ENCODE data around the gene SLC25A42.
A peak's percentile ranks its signal among the peaks of the same experiment; 100 is the strongest.
"Not testable (repeated sequence)": the region's sequence is repeated elsewhere in the genome, so short reads cannot be mapped to it uniquely, and the experiment has no call there.

Gene SLC25A42

DNA sequence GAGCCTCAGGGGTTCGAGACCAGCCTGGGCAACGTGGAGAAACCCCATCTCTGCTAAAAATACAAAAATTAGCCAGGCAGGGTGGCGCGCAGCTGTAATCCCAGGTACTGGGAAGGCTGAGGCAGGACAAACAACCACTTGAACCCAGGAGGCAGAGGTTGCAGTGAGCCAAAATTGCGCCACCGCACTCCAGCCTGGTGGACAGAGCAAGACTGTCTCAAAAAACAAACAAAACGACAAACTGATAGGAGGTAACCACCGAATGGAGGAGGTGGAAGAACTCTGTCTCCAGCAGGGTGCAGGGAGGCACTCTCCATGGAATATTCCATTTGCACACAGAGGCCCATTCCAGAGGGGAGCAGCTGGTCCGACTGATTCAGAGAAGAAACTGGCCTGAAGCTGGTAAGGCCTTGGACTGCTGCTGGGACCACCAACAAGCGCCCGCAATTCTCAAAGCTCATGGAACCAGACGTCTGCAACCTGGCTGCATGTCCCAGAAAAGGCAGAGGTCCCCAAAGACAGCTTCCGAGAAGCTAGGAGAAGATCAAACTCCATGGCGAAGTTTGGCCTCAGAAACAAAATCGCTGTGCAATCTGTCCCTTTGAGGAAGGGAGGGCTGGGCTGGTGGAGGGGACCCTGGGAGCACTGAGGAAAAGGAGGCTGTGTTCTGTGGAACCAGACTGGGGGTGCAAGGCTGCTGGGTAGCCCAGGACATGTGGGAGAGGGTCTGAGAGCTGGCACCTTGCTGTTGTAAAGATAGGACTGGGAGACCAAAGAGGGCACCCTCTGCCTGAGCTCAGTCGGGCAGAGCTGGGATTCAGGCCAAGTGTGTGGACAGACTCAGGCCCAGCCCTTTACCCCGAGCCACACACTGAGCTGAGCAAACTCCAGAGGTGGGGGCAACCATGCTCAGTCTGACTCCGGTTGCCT lies 35.2 kb downstream of the SLC25A42 start:
- Mint-ChIP-seq H3K27ac (peak overlapping the region in 2 of 3 experiments; percentile 60 to 74), H3K9me3 (no peaks in the 10 kb centered on the region), H3K4me1 (no peaks in the 10 kb centered on the region), H3K36me3 (ENCODE audit: low read depth) (peaks cover 9% of the 10 kb centered on the region), H3K27me3 (ENCODE audit: low read depth) (no peaks in the 10 kb centered on the region), H3K4me3 (no peak overlapping the region)
- TF ChIP-seq CTCF (IDR thresholded peaks at IDR 0.05; ENCODE audit: unreplicated experiment in 3 of 3) = no peak

- Mint-ChIP-seq H3K36me3 (ENCODE audit: low read depth) (peaks cover 9% of the 10 kb centered on the region), H3K27me3 (ENCODE audit: low read depth) (no peaks in the 10 kb centered on the region), H3K4me1 (peaks cover 17% of the 10 kb centered on the region), H3K27ac (no peak overlapping the region), H3K9me3 (no peaks in the 10 kb centered on the region), H3K4me3 (no peak overlapping the region)
- TF ChIP-seq CTCF (IDR thresholded peaks at IDR 0.05; ENCODE audit: unreplicated experiment in 3 of 3) = no peak
Observed at GRCh38 chr19:19101540-19101939, 37.7 kb downstream of the SLC25A42 start.

GRCh38 chr19:19102566-19102965 lies 38.8 kb downstream of the SLC25A42 start:
- Mint-ChIP-seq H3K36me3 (ENCODE audit: low read depth) (peaks cover 11% of the 10 kb centered on the region), H3K4me1 (peaks cover 17% of the 10 kb centered on the region)
- H3K27me3 Mint-ChIP-seq (ENCODE audit: low read depth); H3K9me3 Mint-ChIP-seq; H3K27ac Mint-ChIP-seq; H3K4me3 Mint-ChIP-seq: not testable (repeated sequence)

GRCh38 chr19:19103167-19103566 lies 39.4 kb downstream of the SLC25A42 start:
- Mint-ChIP-seq H3K4me3 (no peak overlapping the region), H3K36me3 (ENCODE audit: low read depth) (peaks cover 11% of the 10 kb centered on the region), H3K4me1 (peaks cover 17% of the 10 kb centered on the region), H3K27ac (no peak overlapping the region), H3K9me3 (no peaks in the 10 kb centered on the region), H3K27me3 (ENCODE audit: low read depth) (no peaks in the 10 kb centered on the region)
- no peak for TF ChIP-seq CTCF (IDR thresholded peaks at IDR 0.05; ENCODE audit: unreplicated experiment in 3 of 3)

DNA sequence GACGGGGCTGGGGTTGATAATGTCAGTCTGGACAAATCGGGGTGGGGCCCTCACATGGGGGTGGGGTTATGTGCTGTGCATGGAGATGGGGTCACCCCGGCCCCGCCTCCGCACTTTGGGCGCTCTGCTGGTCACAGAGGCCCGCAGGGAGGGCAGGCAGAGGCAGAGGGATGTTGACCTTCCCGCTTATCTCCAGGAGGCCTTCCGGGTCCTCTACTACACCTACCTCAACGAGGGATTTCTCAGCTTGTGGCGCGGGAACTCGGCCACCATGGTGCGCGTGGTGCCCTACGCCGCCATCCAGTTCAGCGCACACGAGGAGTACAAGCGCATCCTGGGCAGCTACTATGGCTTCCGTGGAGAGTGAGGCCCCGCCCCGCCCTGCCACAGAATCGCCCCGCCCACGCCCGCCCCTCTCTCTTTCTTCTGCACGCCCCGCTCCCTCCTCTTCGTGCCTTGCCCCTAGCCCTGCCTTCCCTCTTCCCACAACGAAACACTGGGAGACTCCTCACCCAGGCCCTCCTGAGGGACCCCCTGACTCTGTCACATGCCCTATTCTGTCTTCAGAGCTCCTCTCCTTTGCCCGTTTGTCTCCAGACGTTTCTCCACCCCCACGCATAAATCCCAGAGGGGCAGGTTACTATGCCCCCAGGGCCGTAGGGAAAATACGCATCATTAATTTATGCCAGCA lies 41.7 kb downstream of the SLC25A42 start:
- TF ChIP-seq CTCF (IDR thresholded peaks at IDR 0.05; ENCODE audit: unreplicated experiment in 3 of 3) = no peak
- Mint-ChIP-seq H3K4me3 (peak overlapping the region; percentile 76 to 81 (median 79)), H3K27me3 (ENCODE audit: low read depth) (peaks cover 9% of the 10 kb centered on the region), H3K4me1 (peaks cover 22% of the 10 kb centered on the region), H3K9me3 (no peaks in the 10 kb centered on the region), H3K36me3 (ENCODE audit: low read depth) (peaks cover 11% of the 10 kb centered on the region), H3K27ac (peak overlapping the region; percentile 68 to 94 (median 85))

DNA sequence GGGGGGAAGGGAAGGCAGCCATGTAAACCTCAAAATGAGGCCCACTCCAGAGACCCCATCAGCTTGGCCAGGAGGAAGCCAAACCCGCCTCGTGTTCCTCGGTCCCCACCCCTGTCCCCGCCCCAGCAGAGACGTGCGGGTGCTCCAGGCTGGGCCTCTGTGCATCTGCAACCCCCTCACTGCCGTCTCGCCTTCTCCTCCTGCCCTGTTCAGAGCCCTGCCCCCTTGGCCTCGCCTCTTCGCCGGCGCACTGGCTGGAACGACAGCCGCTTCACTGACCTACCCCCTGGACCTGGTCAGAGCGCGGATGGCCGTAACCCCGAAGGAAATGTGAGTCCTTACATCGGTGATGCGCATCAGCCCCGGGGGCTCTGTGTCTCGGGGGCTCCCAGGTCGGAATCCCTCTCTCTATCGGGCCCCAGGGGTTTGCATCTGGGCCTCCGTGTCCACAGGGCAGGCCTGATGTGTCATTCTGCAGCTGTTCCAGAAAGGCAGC lies 42.3 kb downstream of the SLC25A42 start:
- Mint-ChIP-seq H3K27me3 (ENCODE audit: low read depth) (peaks cover 9% of the 10 kb centered on the region), H3K4me3 (peak overlapping the region; percentile 76 to 81 (median 79)), H3K9me3 (no peaks in the 10 kb centered on the region), H3K36me3 (ENCODE audit: low read depth) (peaks cover 11% of the 10 kb centered on the region), H3K4me1 (peaks cover 22% of the 10 kb centered on the region), H3K27ac (peak overlapping the region; percentile 68 to 94 (median 85))
- TF ChIP-seq CTCF (IDR thresholded peaks at IDR 0.05; ENCODE audit: unreplicated experiment in 3 of 3) = no peak

DNA sequence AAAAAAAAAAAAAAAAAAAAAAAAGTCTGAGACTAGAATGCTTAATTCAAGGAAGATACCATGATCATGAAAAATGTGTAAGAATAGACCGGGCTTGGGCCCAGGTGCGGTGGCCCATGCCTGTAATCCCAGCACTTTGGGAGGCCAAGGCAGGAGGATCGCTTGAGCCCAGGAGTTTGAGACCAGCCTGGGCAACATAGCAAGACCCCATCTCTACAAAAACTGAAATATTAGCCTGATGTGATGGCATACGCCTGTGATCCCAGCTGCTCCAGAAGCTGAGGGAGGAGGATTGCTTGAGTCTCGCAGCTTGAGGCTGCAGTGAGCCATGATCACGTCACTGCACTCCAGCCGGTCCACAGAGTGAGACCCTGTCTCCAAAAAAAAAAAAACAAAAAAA lies 43.1 kb downstream of the SLC25A42 start:
- H3K27me3 Mint-ChIP-seq (ENCODE audit: low read depth); H3K9me3 Mint-ChIP-seq; H3K4me3 Mint-ChIP-seq; H3K27ac Mint-ChIP-seq: not testable (repeated sequence)
- Mint-ChIP-seq H3K4me1 (peaks cover 23% of the 10 kb centered on the region), H3K36me3 (ENCODE audit: low read depth) (peaks cover 11% of the 10 kb centered on the region)

Data from nephron (organoid).